Fibroblast of upper back skin (primary cell): ENCODE results near the gene TMCC3.

Experiments used
- DNase-seq: peaks from one replicate; pipeline ENCODE4 v3.0.0-alpha.2; 2013

The TMCC3 gene

DNA sequence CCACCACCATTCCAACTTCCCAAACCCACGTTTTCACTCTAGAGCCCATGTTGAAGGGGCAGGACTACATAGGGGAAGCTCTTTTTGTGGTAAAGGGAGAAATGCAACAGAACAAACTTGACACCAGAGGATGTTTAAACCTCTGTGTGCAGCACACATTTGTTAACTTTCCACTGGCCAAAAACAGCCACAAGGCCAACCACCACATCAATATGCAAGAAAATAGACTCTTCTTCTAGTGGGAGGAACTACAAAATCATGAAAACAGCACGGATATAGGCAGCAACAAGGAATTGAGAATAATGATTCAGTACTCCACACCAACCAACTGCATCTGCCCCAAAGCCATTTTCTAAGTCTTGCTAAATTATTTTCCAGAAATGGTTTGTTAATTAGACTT is 124.4 kb downstream of the TMCC3 start:
- DNase-seq = no peak
